ENCODE data around the gene CHCHD3. TPM values are rescaled to one million over a fixed set of nuclear protein-coding genes. Genes with fewer than 3 reads are reported as not detected.

CHCHD3 gene
- total RNA-seq, 2 experiments from 2014 or later = 39.0 to 41.5 TPM

- H3K9me3 Mint-ChIP-seq = peaks cover 16% of the 10 kb centered on the region
These were observed 308.3 kb downstream of the CHCHD3 start for GRCh38 chr7:132773527-132773956.

GRCh38 chr7:132771301-132771730, 310.6 kb downstream of the CHCHD3 start:
- Mint-ChIP-seq H3K4me1 (peaks cover 11% of the 10 kb centered on the region), H3K4me3 (no peak overlapping the region), H3K9me3 (peaks cover 16% of the 10 kb centered on the region), H3K27ac (peak overlapping the region; percentile 70), H3K27me3 (peaks cover 5% of the 10 kb centered on the region), H3K36me3 (ENCODE audit: low read depth) (peaks cover 5% of the 10 kb centered on the region)
- DNase-seq = no peak
- CTCF ChIA-PET = interaction anchor here (0.6 kb wide), 1 partner anchor 430 kb away, joined by 4 read pairs; no protein-coding TSS in a partner anchor
- POLR2A ChIA-PET = no interaction called here

More at GRCh38 chr7:132773527-132773956, 308.3 kb downstream of the CHCHD3 start:
- Mint-ChIP-seq H3K36me3 (ENCODE audit: low read depth) (peaks cover 8% of the 10 kb centered on the region), H3K27me3 (peaks cover 9% of the 10 kb centered on the region), H3K4me3 (no peak overlapping the region), H3K4me1 (peaks cover 15% of the 10 kb centered on the region), H3K27ac (no peak overlapping the region)
- no peak for DNase-seq
- ChIA-PET CTCF (interaction anchor here (1.0 kb wide), 1 partner anchor 36 kb away, joined by 3 read pairs; no protein-coding TSS in a partner anchor), POLR2A (no interaction called here)

- H3K4me3 Mint-ChIP-seq = no peak overlapping the region
- H3K27me3 Mint-ChIP-seq = peaks cover 4% of the 10 kb centered on the region
- H3K9me3 Mint-ChIP-seq = peaks cover 16% of the 10 kb centered on the region
- no peak for DNase-seq
- H3K27ac Mint-ChIP-seq = no peak overlapping the region
- ChIA-PET POLR2A (no interaction called here), CTCF (no interaction called here)
- H3K4me1 Mint-ChIP-seq = peaks cover 11% of the 10 kb centered on the region
- peaks cover 5% of the 10 kb centered on the region for H3K36me3 Mint-ChIP-seq (ENCODE audit: low read depth)
These were observed 311.8 kb downstream of the CHCHD3 start for GRCh38 chr7:132770055-132770454.

- no peak overlapping the region for H3K4me3 Mint-ChIP-seq
- peaks cover 5% of the 10 kb centered on the region for H3K36me3 Mint-ChIP-seq (ENCODE audit: low read depth)
- peaks cover 11% of the 10 kb centered on the region for H3K4me1 Mint-ChIP-seq
- no peak for DNase-seq
- CTCF ChIA-PET = no interaction called here
- no peak overlapping the region for H3K27ac Mint-ChIP-seq
- POLR2A ChIA-PET = no interaction called here
- peaks cover 16% of the 10 kb centered on the region for H3K9me3 Mint-ChIP-seq
- peaks cover 3% of the 10 kb centered on the region for H3K27me3 Mint-ChIP-seq
These were observed 312.6 kb downstream of the CHCHD3 start for GRCh38 chr7:132769280-132769679.

GRCh38 chr7:132768099-132768498, 313.8 kb downstream of the CHCHD3 start:
- DNase-seq = no peak
- CTCF ChIA-PET = no interaction called here
- H3K4me1 Mint-ChIP-seq = peaks cover 9% of the 10 kb centered on the region
- H3K27ac Mint-ChIP-seq = no peak overlapping the region
- peaks cover 5% of the 10 kb centered on the region for H3K36me3 Mint-ChIP-seq (ENCODE audit: low read depth)
- H3K9me3 Mint-ChIP-seq = peaks cover 16% of the 10 kb centered on the region
- POLR2A ChIA-PET = no interaction called here
- H3K27me3 Mint-ChIP-seq = peaks cover 3% of the 10 kb centered on the region
- H3K4me3 Mint-ChIP-seq = no peak overlapping the region

GRCh38 chr7:132767378-132767777, 314.5 kb downstream of the CHCHD3 start:
- Mint-ChIP-seq H3K36me3 (ENCODE audit: low read depth) (peaks cover 5% of the 10 kb centered on the region), H3K4me1 (peaks cover 9% of the 10 kb centered on the region), H3K9me3 (peaks cover 16% of the 10 kb centered on the region), H3K27ac (no peak overlapping the region), H3K4me3 (no peak overlapping the region), H3K27me3 (peaks cover 3% of the 10 kb centered on the region)
- no peak for DNase-seq
- ChIA-PET POLR2A (no interaction called here), CTCF (no interaction called here)

GRCh38 chr7:132766660-132767059, 315.2 kb downstream of the CHCHD3 start:
- H3K36me3 Mint-ChIP-seq (ENCODE audit: low read depth) = peaks cover 5% of the 10 kb centered on the region
- POLR2A ChIA-PET = no interaction called here
- no peak overlapping the region for H3K4me3 Mint-ChIP-seq
- H3K27me3 Mint-ChIP-seq = peaks cover 3% of the 10 kb centered on the region
- no peak overlapping the region for H3K27ac Mint-ChIP-seq
- no peak for DNase-seq
- H3K4me1 Mint-ChIP-seq = peaks cover 9% of the 10 kb centered on the region
- peaks cover 16% of the 10 kb centered on the region for H3K9me3 Mint-ChIP-seq
- CTCF ChIA-PET = no interaction called here

GRCh38 chr7:132765861-132766260, 316.0 kb downstream of the CHCHD3 start:
- peaks cover 16% of the 10 kb centered on the region for H3K9me3 Mint-ChIP-seq
- no peak for DNase-seq
- POLR2A ChIA-PET = no interaction called here
- H3K4me3 Mint-ChIP-seq = no peak overlapping the region
- H3K27me3 Mint-ChIP-seq = peaks cover 3% of the 10 kb centered on the region
- CTCF ChIA-PET = no interaction called here
- H3K4me1 Mint-ChIP-seq = peaks cover 3% of the 10 kb centered on the region
- H3K27ac Mint-ChIP-seq = no peak overlapping the region
- H3K36me3 Mint-ChIP-seq (ENCODE audit: low read depth) = peaks cover 5% of the 10 kb centered on the region

- CTCF ChIA-PET = no interaction called here
These were observed 317.1 kb downstream of the CHCHD3 start for GRCh38 chr7:132764762-132765161.

GRCh38 chr7:132760866-132761265, 321.0 kb downstream of the CHCHD3 start:
- CTCF ChIA-PET = no interaction called here
- Mint-ChIP-seq H3K9me3 (no peaks in the 10 kb centered on the region), H3K36me3 (ENCODE audit: low read depth) (no peaks in the 10 kb centered on the region), H3K27me3 (no peaks in the 10 kb centered on the region), H3K27ac (no peak overlapping the region), H3K4me1 (peaks cover 2% of the 10 kb centered on the region), H3K4me3 (no peak overlapping the region)
- no peak for DNase-seq
- POLR2A ChIA-PET = no interaction called here

More at GRCh38 chr7:132764762-132765161, 317.1 kb downstream of the CHCHD3 start:
- Mint-ChIP-seq H3K36me3 (ENCODE audit: low read depth) (peaks cover 5% of the 10 kb centered on the region), H3K27me3 (peaks cover 3% of the 10 kb centered on the region), H3K9me3 (peaks cover 6% of the 10 kb centered on the region), H3K4me3 (no peak overlapping the region), H3K4me1 (no peaks in the 10 kb centered on the region), H3K27ac (no peak overlapping the region)
- POLR2A ChIA-PET = no interaction called here
- DNase-seq = no peak

GRCh38 chr7:132760244-132760623, 321.7 kb downstream of the CHCHD3 start:
- ChIA-PET CTCF (no interaction called here), POLR2A (no interaction called here)
- no peak overlapping the region for H3K27ac Mint-ChIP-seq
- H3K4me3 Mint-ChIP-seq = no peak overlapping the region
- H3K4me1 Mint-ChIP-seq = peaks cover 2% of the 10 kb centered on the region
- no peak for DNase-seq
- H3K9me3 Mint-ChIP-seq = no peaks in the 10 kb centered on the region
- no peaks in the 10 kb centered on the region for H3K36me3 Mint-ChIP-seq (ENCODE audit: low read depth)
- no peaks in the 10 kb centered on the region for H3K27me3 Mint-ChIP-seq

- ChIA-PET CTCF (no interaction called here), POLR2A (no interaction called here)
- Mint-ChIP-seq H3K9me3 (no peaks in the 10 kb centered on the region), H3K36me3 (ENCODE audit: low read depth) (no peaks in the 10 kb centered on the region), H3K4me3 (no peak overlapping the region), H3K27me3 (no peaks in the 10 kb centered on the region), H3K4me1 (peaks cover 2% of the 10 kb centered on the region), H3K27ac (no peak overlapping the region)
- no peak for DNase-seq
These were observed 322.2 kb downstream of the CHCHD3 start for GRCh38 chr7:132759482-132760243.

- peaks cover 2% of the 10 kb centered on the region for H3K4me1 Mint-ChIP-seq
- no peak for DNase-seq
- H3K36me3 Mint-ChIP-seq (ENCODE audit: low read depth) = no peaks in the 10 kb centered on the region
- POLR2A ChIA-PET = no interaction called here
- no peak overlapping the region for H3K4me3 Mint-ChIP-seq
- no peak overlapping the region for H3K27ac Mint-ChIP-seq
- H3K27me3 Mint-ChIP-seq = no peaks in the 10 kb centered on the region
- no peaks in the 10 kb centered on the region for H3K9me3 Mint-ChIP-seq
- CTCF ChIA-PET = no interaction called here
These were observed 322.9 kb downstream of the CHCHD3 start for GRCh38 chr7:132758986-132759385.

GRCh38 chr7:132757783-132758182, 324.1 kb downstream of the CHCHD3 start:
- ChIA-PET CTCF (no interaction called here), POLR2A (no interaction called here)
- H3K4me1 Mint-ChIP-seq = peaks cover 2% of the 10 kb centered on the region
- H3K4me3 Mint-ChIP-seq = no peak overlapping the region
- no peaks in the 10 kb centered on the region for H3K36me3 Mint-ChIP-seq (ENCODE audit: low read depth)
- H3K27ac Mint-ChIP-seq = no peak overlapping the region
- no peaks in the 10 kb centered on the region for H3K9me3 Mint-ChIP-seq
- no peak for DNase-seq
- H3K27me3 Mint-ChIP-seq = peaks cover 2% of the 10 kb centered on the region

All from activated CD4-positive, alpha-beta memory T cell treated with anti-CD3 and anti-CD28 coated beads, Interleukin-2, amount 10 ng/mL, durations not matched to agents 7 days and 5 days (primary cell).